Measurements from ENCODE around the gene CAMK4. TPM values are rescaled to one million over a fixed set of nuclear protein-coding genes. Genes with fewer than 3 reads are reported as not detected.

Gene CAMK4
- total RNA-seq, 2 donors from 2014 or later, result 6.7 to 14.0 TPM

- 57% methylated on average over 2 of the region's 2 CpGs for WGBS
- Histone ChIP-seq H3K27me3 (replicated peaks; ENCODE audit: insufficient read depth) (no peaks in the 10 kb centered on the region), H3K9me3 (no peaks in the 10 kb centered on the region), H3K4me3 (no peak overlapping the region), H3K27ac (no peak overlapping the region), H3K36me3 (no peaks in the 10 kb centered on the region), H3K4me1 (replicated peaks) (no peaks in the 10 kb centered on the region)
- DNase-seq (ENCODE audit: low spot score), result no peak
- intact Hi-C loops (cut with DNase I), result no loop called here
- TF ChIP-seq CTCF (IDR thresholded peaks at IDR 0.05) (no peak), POLR2A (IDR thresholded peaks at IDR 0.05) (no peak), POLR2AphosphoS5 (IDR thresholded peaks at IDR 0.05) (no peak)
Measured at GRCh38 chr5:111214052-111214742, 10.0 kb upstream of the CAMK4 start.

- Histone ChIP-seq H3K36me3 (no peaks in the 10 kb centered on the region), H3K27me3 (replicated peaks; ENCODE audit: insufficient read depth) (no peaks in the 10 kb centered on the region), H3K4me1 (replicated peaks) (no peaks in the 10 kb centered on the region), H3K27ac (no peak overlapping the region), H3K4me3 (no peak overlapping the region), H3K9me3 (no peaks in the 10 kb centered on the region)
- 88% methylated on average over 2 of the region's 2 CpGs for WGBS
- no peak for DNase-seq (ENCODE audit: low spot score)
- TF ChIP-seq POLR2A (IDR thresholded peaks at IDR 0.05) (no peak), CTCF (IDR thresholded peaks at IDR 0.05) (no peak), POLR2AphosphoS5 (IDR thresholded peaks at IDR 0.05) (no peak)
- intact Hi-C loops (cut with DNase I), result no loop called here
Measured at GRCh38 chr5:111215971-111216370, 8.2 kb upstream of the CAMK4 start.

- Histone ChIP-seq H3K9me3 (no peaks in the 10 kb centered on the region), H3K27ac (no peak overlapping the region), H3K4me3 (no peak overlapping the region), H3K4me1 (replicated peaks) (no peaks in the 10 kb centered on the region), H3K36me3 (no peaks in the 10 kb centered on the region), H3K27me3 (replicated peaks; ENCODE audit: insufficient read depth) (no peaks in the 10 kb centered on the region)
- intact Hi-C loops (cut with DNase I), result no loop called here
- DNase-seq (ENCODE audit: low spot score), result no peak
- TF ChIP-seq POLR2A (IDR thresholded peaks at IDR 0.05) (no peak), CTCF (IDR thresholded peaks at IDR 0.05) (no peak), POLR2AphosphoS5 (IDR thresholded peaks at IDR 0.05) (no peak)
- WGBS, result 92% methylated on average over 1 of the region's 1 CpG
Measured at GRCh38 chr5:111221139-111221538, 3.0 kb upstream of the CAMK4 start.

- DNase-seq (ENCODE audit: low spot score), result no peak
- intact Hi-C loops (cut with DNase I), result no loop called here
- Histone ChIP-seq H3K4me1 (replicated peaks) (no peaks in the 10 kb centered on the region), H3K9me3 (no peaks in the 10 kb centered on the region), H3K27ac (no peak overlapping the region), H3K4me3 (peak overlapping the region; percentile 40 to 43), H3K36me3 (no peaks in the 10 kb centered on the region), H3K27me3 (replicated peaks; ENCODE audit: insufficient read depth) (peaks cover 5% of the 10 kb centered on the region)
- TF ChIP-seq POLR2AphosphoS5 (IDR thresholded peaks at IDR 0.05), result no peak
- no peak for TF ChIP-seq CTCF (IDR thresholded peaks at IDR 0.05)
- 38% methylated on average over 8 of the region's 8 CpGs for WGBS
Measured at GRCh38 chr5:111223101-111223786, 940 bp upstream of the CAMK4 start.

Measured in prostate gland (tissue), 2 donors.